Stimulated activated CD4-positive, alpha-beta T cell treated with anti-CD3 and anti-CD28 coated beads, Interleukin-2, amount 100 ng/mL, for 24 hours (primary cell): ENCODE measurements around the gene ARL15.
"Not testable (repeated sequence)": the region's sequence is repeated elsewhere in the genome, so short reads cannot be mapped to it uniquely, and the experiment has no call there.

Source experiments
- DNase-seq, 2 donors: peaks; one replicate each; pipeline ENCODE4 v3.0.0-alpha.2; 2020

The ARL15 gene

GRCh38 chr5:54310433-54311175 lies at the start of gene ARL15:
Gene ARL15, minus strand, starts transcription at chr5:54310573.
- peak; percentile 97 to 98 for DNase-seq

- DNase-seq = no peak
Observed at GRCh38 chr5:54360089-54360488, 49.7 kb upstream of the ARL15 start.

GRCh38 chr5:54357408-54358058 lies 47.2 kb upstream of the ARL15 start:
- no peak for DNase-seq

GRCh38 chr5:54353933-54354564 lies 43.7 kb upstream of the ARL15 start:
- DNase-seq = not testable (repeated sequence)

- not testable (repeated sequence) for DNase-seq
Observed at GRCh38 chr5:54352580-54352979, 42.2 kb upstream of the ARL15 start.

- DNase-seq = no peak
Observed at GRCh38 chr5:54347221-54347865, 37.0 kb upstream of the ARL15 start.

- no peak for DNase-seq
Observed at GRCh38 chr5:54344653-54345052, 34.3 kb upstream of the ARL15 start.

GRCh38 chr5:54341971-54342370 lies 31.6 kb upstream of the ARL15 start:
- DNase-seq = no peak

- no peak for DNase-seq
Observed at GRCh38 chr5:54337523-54337922, 27.1 kb upstream of the ARL15 start.

GRCh38 chr5:54332720-54333119 lies 22.3 kb upstream of the ARL15 start:
- DNase-seq = no peak

GRCh38 chr5:54329731-54330709 lies 19.6 kb upstream of the ARL15 start:
- DNase-seq = no peak

- DNase-seq = no peak
Observed at GRCh38 chr5:54326662-54327270, 16.4 kb upstream of the ARL15 start.

GRCh38 chr5:54325610-54326311 lies 15.4 kb upstream of the ARL15 start:
- DNase-seq = no peak

GRCh38 chr5:54325272-54325609 lies 14.9 kb upstream of the ARL15 start:
- DNase-seq = no peak

- DNase-seq = no peak
Observed at GRCh38 chr5:54324651-54325271, 14.4 kb upstream of the ARL15 start.

GRCh38 chr5:54323495-54323894 lies 13.1 kb upstream of the ARL15 start:
- DNase-seq = no peak

GRCh38 chr5:54320256-54320655 lies 9.9 kb upstream of the ARL15 start:
- DNase-seq = no peak

GRCh38 chr5:54317511-54318260 lies 7.3 kb upstream of the ARL15 start:
- DNase-seq = no peak

- DNase-seq = no peak
Observed at GRCh38 chr5:54315736-54316528, 5.6 kb upstream of the ARL15 start.
